Endothelial cell of umbilical vein (primary cell): Measurements from ENCODE around the gene DLG5.

ENCODE experiments used
- EZH2 ChIP-seq: IDR thresholded peaks from 2 replicates; pipeline ENCODE4 v1.6.1; 2012; ENCODE audit warnings: borderline replicate concordance, low read depth, mild to moderate bottlenecking, moderate library complexity, low read length, inconsistent platforms; ENCODE audit not compliant: severe bottlenecking
- FOS ChIP-seq: IDR thresholded peaks from 2 replicates; pipeline ENCODE4 v1.6.1; 2011; ENCODE audit warnings: mild to moderate bottlenecking, low read length, moderate library complexity, borderline replicate concordance; ENCODE audit not compliant: insufficient read depth
- JUN ChIP-seq: IDR thresholded peaks from 2 replicates; pipeline ENCODE4 v1.6.1; 2011; ENCODE audit warnings: borderline replicate concordance, low read depth; ENCODE audit not compliant: insufficient read length, insufficient read depth
- MYC ChIP-seq: IDR thresholded peaks from one replicate; pipeline ENCODE4 v1.6.1; 2011; ENCODE audit warnings: mild to moderate bottlenecking, low read depth, low read length
- POLR2A ChIP-seq: IDR thresholded peaks from 2 replicates; pipeline ENCODE4 v1.6.1; 2012; ENCODE audit warnings: low read depth, mild to moderate bottlenecking, control low read depth, low read length
- POLR2AphosphoS5 ChIP-seq: IDR thresholded peaks from 2 replicates; pipeline ENCODE4 v1.6.1; 2012; ENCODE audit warnings: low read depth, mild to moderate bottlenecking, control low read depth, low read length, moderate library complexity; ENCODE audit not compliant: insufficient read depth
- TF ChIP-seq, protein P1 (sequence below), 2 donors: IDR thresholded peaks; 1 replicate in 1 of 2; 2 replicates in 1 of 2; pipeline ENCODE4 v1.5.1; 2011; ENCODE audit warnings: low read length in 2 of 2, mild to moderate bottlenecking in 2 of 2, moderate library complexity in 2 of 2, control low read depth in 1 of 2, inconsistent platforms in 1 of 2, low read depth in 1 of 2; ENCODE audit not compliant: insufficient read depth in 1 of 2; ENCODE audit errors: extremely low read depth in 1 of 2
- TF ChIP-seq, protein P2 (sequence below): IDR thresholded peaks from 2 replicates; pipeline ENCODE4 v1.6.1; 2011; ENCODE audit not compliant: insufficient read depth, insufficient read length

DNA sequence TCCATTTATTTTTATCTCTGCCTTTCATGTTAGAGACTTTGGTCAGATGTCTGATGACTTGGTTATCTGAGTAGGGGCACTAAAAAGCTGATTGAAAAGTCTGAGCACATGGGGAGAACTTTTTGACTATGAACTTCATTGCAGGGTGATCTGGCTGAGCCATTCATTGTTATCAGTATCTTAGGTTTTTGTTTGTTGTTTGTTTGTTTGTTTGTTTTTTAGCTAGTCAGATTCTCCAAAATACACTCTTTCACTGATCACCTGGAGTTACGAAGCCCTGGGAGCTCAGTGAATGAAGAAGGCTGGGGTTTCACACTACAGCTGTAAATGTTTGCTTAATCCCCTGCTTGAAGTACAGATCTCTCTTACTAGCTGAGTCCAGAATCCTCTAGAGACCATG, 28.6 kb upstream of the DLG5 start:
- TF ChIP-seq, protein P1, sequence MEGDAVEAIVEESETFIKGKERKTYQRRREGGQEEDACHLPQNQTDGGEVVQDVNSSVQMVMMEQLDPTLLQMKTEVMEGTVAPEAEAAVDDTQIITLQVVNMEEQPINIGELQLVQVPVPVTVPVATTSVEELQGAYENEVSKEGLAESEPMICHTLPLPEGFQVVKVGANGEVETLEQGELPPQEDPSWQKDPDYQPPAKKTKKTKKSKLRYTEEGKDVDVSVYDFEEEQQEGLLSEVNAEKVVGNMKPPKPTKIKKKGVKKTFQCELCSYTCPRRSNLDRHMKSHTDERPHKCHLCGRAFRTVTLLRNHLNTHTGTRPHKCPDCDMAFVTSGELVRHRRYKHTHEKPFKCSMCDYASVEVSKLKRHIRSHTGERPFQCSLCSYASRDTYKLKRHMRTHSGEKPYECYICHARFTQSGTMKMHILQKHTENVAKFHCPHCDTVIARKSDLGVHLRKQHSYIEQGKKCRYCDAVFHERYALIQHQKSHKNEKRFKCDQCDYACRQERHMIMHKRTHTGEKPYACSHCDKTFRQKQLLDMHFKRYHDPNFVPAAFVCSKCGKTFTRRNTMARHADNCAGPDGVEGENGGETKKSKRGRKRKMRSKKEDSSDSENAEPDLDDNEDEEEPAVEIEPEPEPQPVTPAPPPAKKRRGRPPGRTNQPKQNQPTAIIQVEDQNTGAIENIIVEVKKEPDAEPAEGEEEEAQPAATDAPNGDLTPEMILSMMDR (IDR thresholded peaks at IDR 0.05; ENCODE audit: extremely low read depth in 1 of 2, insufficient read depth in 1 of 2, low read depth in 1 of 2, low read length in 2 of 2): no peak
- TF ChIP-seq POLR2A (no peak), EZH2 (no peak), POLR2AphosphoS5 (no peak), MYC (no peak), FOS (no peak), JUN (no peak)
- TF ChIP-seq, protein P2, sequence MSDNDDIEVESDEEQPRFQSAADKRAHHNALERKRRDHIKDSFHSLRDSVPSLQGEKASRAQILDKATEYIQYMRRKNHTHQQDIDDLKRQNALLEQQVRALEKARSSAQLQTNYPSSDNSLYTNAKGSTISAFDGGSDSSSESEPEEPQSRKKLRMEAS: no peak
